PC-9 (cell line): ENCODE measurements around the gene CES2.

Source experiments
- CTCF ChIP-seq: fragments of 200-600 bp; sonication (generic); conservative IDR thresholded peaks from 2 replicates; pipeline ENCODE4 v1.6.1; 2017; ENCODE audit warnings: mixed run types, antibody characterized with exemption, mild to moderate bottlenecking, moderate library complexity
- EZH2 ChIP-seq: fragments of 200-600 bp; sonication (generic); IDR thresholded peaks from 2 replicates; pipeline ENCODE4 v1.8.0; 2017; ENCODE audit warnings: antibody characterized with exemption, low read depth

GRCh38 chr16:66954097-66954659 lies 18.9 kb downstream of the CES2 start:
- TF ChIP-seq EZH2 (no peak), CTCF (peak; percentile 88)
